Kidney (tissue), 14 donors: ENCODE data around the gene COBL. TPM values are rescaled to one million over a fixed set of nuclear protein-coding genes. Genes with fewer than 3 reads are reported as not detected.

Experiments used
- DNase-seq, 5 donors: peaks; one replicate each; pipeline ENCODE4 v3.0.0-alpha.2; 2013 to 2020
- FAIRE-seq: peaks from 2 replicates; lab custom pipeline; 2012; peaks lifted over from hg19 to GRCh38; lab: Jason Lieb, UNC
- H3K27ac ChIP-seq, 2 donors: one replicate each; pipeline ENCODE4 v1.7.0; 2013; ENCODE audit warnings: low read depth in 2 of 2, low read length in 2 of 2, inconsistent platforms in 1 of 2
- H3K27me3 ChIP-seq: one replicate; pipeline ENCODE4 v1.7.1; 2013; ENCODE audit warnings: low read length, inconsistent platforms; ENCODE audit not compliant: control insufficient read depth, insufficient read depth
- H3K36me3 ChIP-seq, 3 donors: one replicate each; pipeline versions ENCODE4 v1.7.0 to v1.7.1; 2013; ENCODE audit warnings: low read length in 3 of 3, control low read depth in 1 of 3, inconsistent platforms in 1 of 3; ENCODE audit not compliant: insufficient read depth in 3 of 3, control insufficient read depth in 2 of 3
- H3K4me1 ChIP-seq, 3 donors: one replicate each; pipeline versions ENCODE4 v1.7.0 to v1.7.1; 2013; ENCODE audit warnings: low read length in 3 of 3, inconsistent platforms in 1 of 3, low read depth in 1 of 3; ENCODE audit not compliant: control insufficient read depth in 2 of 3, insufficient read depth in 2 of 3
- H3K4me3 ChIP-seq, 3 donors: one replicate each; pipeline versions ENCODE4 v1.7.0 to v1.8.1; 2013; ENCODE audit warnings: low read length in 3 of 3, control low read depth in 1 of 3, inconsistent platforms in 1 of 3
- H3K9ac ChIP-seq, 3 donors: one replicate each; pipeline versions ENCODE4 v1.7.0 to v1.7.1; 2013; ENCODE audit warnings: low read length in 3 of 3, control low read depth in 1 of 3, inconsistent platforms in 1 of 3
- H3K9me3 ChIP-seq, 3 donors: one replicate each; pipeline versions ENCODE4 v1.7.0 to v1.7.1; 2013; ENCODE audit warnings: low read length in 3 of 3, control low read depth in 1 of 3, inconsistent platforms in 1 of 3; ENCODE audit not compliant: control insufficient read depth in 2 of 3, insufficient read depth in 1 of 3
- CTCF ChIP-seq: IDR thresholded peaks from 3 replicates; pipeline ENCODE4 v1.5.1; 2012; ENCODE audit warnings: mild to moderate bottlenecking, moderate library complexity, borderline replicate concordance; ENCODE audit not compliant: insufficient read depth; ENCODE audit errors: extremely low read depth
- intact Hi-C: fragments of 100-400 bp; cut with DNase I; formaldehyde crosslinking; loops from one replicate; pipeline ENCODE4 v1.11.1; 2022
- polyA plus RNA-seq: library from polyadenylated mRNA; stranded (reverse); fragments of 350-450 nt; fragmentation: Illumina TruSeq; extraction: RNeasy Lipid Tissue Mini Kit (QIAGEN cat#74804); gene quantifications from one replicate; pipeline ENCODE4 v1.2.3, GENCODE V29; 2014; ENCODE audit warnings: low read depth, low replicate concordance; ENCODE audit not compliant: insufficient read depth
- total RNA-seq: library from RNA; stranded (reverse); fragmentation: NEBNext Ultra II Directional; extraction: Animal tissue kit (Norgen Biotek cat#: 25700); gene quantifications from one replicate; pipeline ENCODE4 v1.2.1, GENCODE V29; 2021
- donor health status: control.
- donor health status: control.
- donor health status: control.
- donor health status: control.
- donor health status: control.
- donor health status: DM: yes; HTN: yes; CAD: no.
- donor health status: Normal renal cell carcinoma (clear cell type).

The COBL gene
- total and polyA plus RNA-seq, 2 donors from 2014 or later, result 9.8 to 42.7 TPM

- Histone ChIP-seq H3K4me1 (peaks cover 0 to 7% (median 0%) of the 10 kb centered on the region in 3 donors), H3K9me3 (no peaks in the 10 kb centered on the region), H3K4me3 (no peak overlapping the region), H3K27me3 (no peaks in the 10 kb centered on the region), H3K36me3 (no peaks in the 10 kb centered on the region), H3K27ac (no peak overlapping the region), H3K9ac (no peak overlapping the region)
- intact Hi-C loops, result no loop called here
- DNase-seq, result no peak
- FAIRE-seq, result no peak
- TF ChIP-seq CTCF, result no peak
Observed at GRCh38 chr7:51239691-51240090, 76.9 kb downstream of the COBL start.

GRCh38 chr7:51238981-51239495, 77.6 kb downstream of the COBL start:
- intact Hi-C loops, result no loop called here
- Histone ChIP-seq H3K4me3 (no peak overlapping the region), H3K27ac (no peak overlapping the region), H3K4me1 (peaks cover 0 to 7% (median 0%) of the 10 kb centered on the region in 3 donors), H3K9ac (no peak overlapping the region), H3K27me3 (no peaks in the 10 kb centered on the region), H3K9me3 (no peaks in the 10 kb centered on the region), H3K36me3 (no peaks in the 10 kb centered on the region)
- DNase-seq (no peak), FAIRE-seq (no peak)
- TF ChIP-seq CTCF, result no peak

GRCh38 chr7:51237446-51238133, 79.0 kb downstream of the COBL start:
- no peak overlapping the region for H3K4me3 ChIP-seq
- DNase-seq, result no peak
- peaks cover 0 to 7% (median 0%) of the 10 kb centered on the region in 3 donors for H3K4me1 ChIP-seq
- H3K36me3 ChIP-seq, result no peaks in the 10 kb centered on the region
- no peaks in the 10 kb centered on the region for H3K27me3 ChIP-seq
- H3K9me3 ChIP-seq, result no peaks in the 10 kb centered on the region
- intact Hi-C loops, result no loop called here
- TF ChIP-seq CTCF, result no peak
- H3K9ac ChIP-seq, result no peak overlapping the region
- no peak for FAIRE-seq
- H3K27ac ChIP-seq, result no peak overlapping the region
